MCF 10A (cell line): ENCODE results near the gene VPS13C. TPM values are rescaled to one million over a fixed set of nuclear protein-coding genes. Genes with fewer than 3 reads are reported as not detected.

Experiments used
- BruUV-seq: library from RNA; stranded (reverse); fragments of 400-500 nt; replicated peaks from 2 replicates; lab custom pipeline; 2021; lab: Mats Ljungman, UMichigan
- CTCF ChIA-PET: fragments of 300-600 bp; sonication (Branson Sonifier 250); formaldehyde crosslinking; extraction: SDS; loops from one replicate; lab custom pipeline; 2021; ENCODE audit warnings: antibody characterized with exemption, inconsistent platforms; lab: Yijun Ruan, JAX
- POLR2A ChIA-PET: fragments of 300-600, 350-650 bp; sonication (Branson Sonifier 250); formaldehyde crosslinking; extraction: SDS; loops from one replicate; lab custom pipeline; 2020; ENCODE audit warnings: antibody characterized with exemption, inconsistent platforms; lab: Yijun Ruan, JAX
- DNase-seq: peaks from one replicate; pipeline ENCODE4 v3.0.0-alpha.2; 2018; ENCODE audit not compliant: unreplicated experiment
- H3K27ac Mint-ChIP-seq: one replicate; pipeline ENCODE4 v1.8.0; 2022; ENCODE audit warnings: mild to moderate bottlenecking, low read depth, mixed read lengths; ENCODE audit not compliant: unreplicated experiment
- H3K27me3 Mint-ChIP-seq: one replicate; pipeline ENCODE4 v1.8.0; 2022; ENCODE audit warnings: mixed read lengths; ENCODE audit not compliant: insufficient read depth, unreplicated experiment
- H3K36me3 Mint-ChIP-seq: one replicate; pipeline ENCODE4 v1.8.0; 2022; ENCODE audit warnings: mild to moderate bottlenecking, moderate library complexity, mixed read lengths; ENCODE audit not compliant: insufficient read depth, unreplicated experiment
- H3K4me1 Mint-ChIP-seq: one replicate; pipeline ENCODE4 v1.8.0; 2022; ENCODE audit warnings: mixed read lengths; ENCODE audit not compliant: insufficient read depth, unreplicated experiment
- H3K4me3 Mint-ChIP-seq: one replicate; pipeline ENCODE4 v1.8.0; 2022; ENCODE audit warnings: mild to moderate bottlenecking, moderate library complexity, mixed read lengths; ENCODE audit not compliant: unreplicated experiment
- H3K9me3 Mint-ChIP-seq: one replicate; pipeline ENCODE4 v1.8.0; 2022; ENCODE audit warnings: mixed read lengths; ENCODE audit not compliant: unreplicated experiment
- CTCF ChIP-seq: fragments of 200-600 bp; IDR thresholded peaks from one replicate; pipeline ENCODE4 v1.8.0; 2022; ENCODE audit warnings: antibody characterized with exemption, mild to moderate bottlenecking; ENCODE audit not compliant: unreplicated experiment
- intact Hi-C: fragments of 100-400 bp; cut with micrococcal nuclease; formaldehyde crosslinking; loops from 2 replicates; pipeline ENCODE4 v1.14.1; 2022
- total RNA-seq: library from RNA; stranded (reverse); gene quantifications from 2 replicates; pipeline ENCODE4 v1.2.3, GENCODE V29; 2022

VPS13C gene
- total RNA-seq, 1 experiment from 2014 or later = 47.4 TPM

GRCh38 chr15:61915640-61916039 lies 144.6 kb downstream of the VPS13C start:
- no peaks in the 10 kb centered on the region for H3K4me1 Mint-ChIP-seq
- POLR2A ChIA-PET = interaction anchor here (0.5 kb wide), 1 partner anchor 382 kb away, joined by 3 read pairs; no protein-coding TSS in a partner anchor
- H3K4me3 Mint-ChIP-seq = no peak overlapping the region
- no peaks in the 10 kb centered on the region for H3K27me3 Mint-ChIP-seq
- intact Hi-C loops = no loop called here
- CTCF ChIA-PET = no interaction called here
- DNase-seq = no peak
- TF ChIP-seq CTCF = no peak
- peaks cover 69% of the 10 kb centered on the region for H3K36me3 Mint-ChIP-seq
- BruUV-seq = no TSS peak
- no peaks in the 10 kb centered on the region for H3K9me3 Mint-ChIP-seq
- no peak overlapping the region for H3K27ac Mint-ChIP-seq

GRCh38 chr15:61910839-61911369 lies 149.3 kb downstream of the VPS13C start:
- no TSS peak for BruUV-seq
- no peak for DNase-seq
- ChIA-PET CTCF (interaction anchor here (0.8 kb wide), 1 partner anchor 262 kb away, joined by 3 read pairs; no protein-coding TSS in a partner anchor), POLR2A (interaction anchor here (0.7 kb wide), 1 partner anchor 605 kb away, joined by 3 read pairs; no protein-coding TSS in a partner anchor)
- Mint-ChIP-seq H3K36me3 (peaks cover 44% of the 10 kb centered on the region), H3K4me1 (peaks cover 8% of the 10 kb centered on the region), H3K27me3 (no peaks in the 10 kb centered on the region), H3K9me3 (no peaks in the 10 kb centered on the region), H3K4me3 (no peak overlapping the region), H3K27ac (no peak overlapping the region)
- TF ChIP-seq CTCF = no peak
- intact Hi-C loops = no loop called here

GRCh38 chr15:61908241-61908640 lies 152.0 kb downstream of the VPS13C start:
- TF ChIP-seq CTCF = no peak
- intact Hi-C loops = no loop called here
- H3K9me3 Mint-ChIP-seq = no peaks in the 10 kb centered on the region
- no peaks in the 10 kb centered on the region for H3K27me3 Mint-ChIP-seq
- POLR2A ChIA-PET = interaction anchor here (1.1 kb wide), 1 partner anchor 17 kb away, joined by 5 read pairs; no protein-coding TSS in a partner anchor
- BruUV-seq = no TSS peak
- peaks cover 42% of the 10 kb centered on the region for H3K36me3 Mint-ChIP-seq
- H3K4me1 Mint-ChIP-seq = peaks cover 8% of the 10 kb centered on the region
- no peak overlapping the region for H3K4me3 Mint-ChIP-seq
- H3K27ac Mint-ChIP-seq = no peak overlapping the region
- CTCF ChIA-PET = interaction anchor here (3.4 kb wide), 1 partner anchor 399 kb away, joined by 10 read pairs; no protein-coding TSS in a partner anchor
- no peak for DNase-seq

GRCh38 chr15:61907753-61908086 lies 152.5 kb downstream of the VPS13C start:
- ChIA-PET CTCF (interaction anchor here (0.6 to 3.4 kb wide), 2 partner anchors 298 to 399 kb away, joined by 3 to 10 read pairs; no protein-coding TSS in a partner anchor), POLR2A (no interaction called here)
- H3K4me1 Mint-ChIP-seq = peaks cover 8% of the 10 kb centered on the region
- BruUV-seq = no TSS peak
- no peak overlapping the region for H3K4me3 Mint-ChIP-seq
- H3K27ac Mint-ChIP-seq = no peak overlapping the region
- no peaks in the 10 kb centered on the region for H3K9me3 Mint-ChIP-seq
- intact Hi-C loops = no loop called here
- TF ChIP-seq CTCF = no peak
- no peaks in the 10 kb centered on the region for H3K27me3 Mint-ChIP-seq
- DNase-seq = no peak
- H3K36me3 Mint-ChIP-seq = peaks cover 40% of the 10 kb centered on the region
